ENCODE data around the gene PHF5A. TPM values are rescaled to one million over a fixed set of nuclear protein-coding genes. Genes with fewer than 3 reads are reported as not detected.

Gene PHF5A
- total RNA-seq, 1 donor from 2014 or later: 50.6 TPM

DNA sequence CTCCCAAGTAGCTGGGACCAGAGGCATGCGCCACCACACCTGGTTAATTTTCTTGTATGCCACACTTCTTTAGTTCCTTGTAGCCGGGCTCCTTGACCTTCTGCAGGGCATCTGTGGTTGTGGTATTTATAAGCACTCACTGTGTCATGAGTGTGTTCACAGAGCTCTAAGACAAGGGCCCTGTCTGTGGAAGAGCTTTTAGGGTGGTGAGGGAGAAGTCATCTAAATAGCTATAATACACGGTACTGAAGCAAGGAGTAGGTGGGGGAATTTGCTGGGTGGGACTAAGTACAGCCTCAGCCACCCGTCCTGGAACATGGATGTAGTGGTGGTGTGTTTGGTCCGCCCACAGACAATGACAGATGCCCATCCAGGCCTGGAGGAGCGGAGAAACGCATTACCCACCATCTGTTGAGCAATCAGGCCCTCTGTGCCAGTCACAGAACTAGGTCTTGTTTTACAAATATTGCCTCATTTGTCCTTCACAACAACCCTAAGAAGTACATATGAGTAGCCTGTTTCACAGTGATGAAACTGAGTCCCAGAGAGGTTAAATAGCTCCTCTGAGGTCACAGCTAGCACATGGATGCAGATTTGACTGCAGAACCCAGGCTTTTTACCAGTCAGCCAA, 10.5 kb upstream of the PHF5A start:
- no peak overlapping the region for H3K4me3 ChIP-seq (ENCODE audit: low read depth, low read length)
- TF ChIP-seq, protein P1, sequence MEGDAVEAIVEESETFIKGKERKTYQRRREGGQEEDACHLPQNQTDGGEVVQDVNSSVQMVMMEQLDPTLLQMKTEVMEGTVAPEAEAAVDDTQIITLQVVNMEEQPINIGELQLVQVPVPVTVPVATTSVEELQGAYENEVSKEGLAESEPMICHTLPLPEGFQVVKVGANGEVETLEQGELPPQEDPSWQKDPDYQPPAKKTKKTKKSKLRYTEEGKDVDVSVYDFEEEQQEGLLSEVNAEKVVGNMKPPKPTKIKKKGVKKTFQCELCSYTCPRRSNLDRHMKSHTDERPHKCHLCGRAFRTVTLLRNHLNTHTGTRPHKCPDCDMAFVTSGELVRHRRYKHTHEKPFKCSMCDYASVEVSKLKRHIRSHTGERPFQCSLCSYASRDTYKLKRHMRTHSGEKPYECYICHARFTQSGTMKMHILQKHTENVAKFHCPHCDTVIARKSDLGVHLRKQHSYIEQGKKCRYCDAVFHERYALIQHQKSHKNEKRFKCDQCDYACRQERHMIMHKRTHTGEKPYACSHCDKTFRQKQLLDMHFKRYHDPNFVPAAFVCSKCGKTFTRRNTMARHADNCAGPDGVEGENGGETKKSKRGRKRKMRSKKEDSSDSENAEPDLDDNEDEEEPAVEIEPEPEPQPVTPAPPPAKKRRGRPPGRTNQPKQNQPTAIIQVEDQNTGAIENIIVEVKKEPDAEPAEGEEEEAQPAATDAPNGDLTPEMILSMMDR (IDR thresholded peaks at IDR 0.05; ENCODE audit: insufficient read depth, low read length, poor library complexity, severe bottlenecking): no peak

DNA sequence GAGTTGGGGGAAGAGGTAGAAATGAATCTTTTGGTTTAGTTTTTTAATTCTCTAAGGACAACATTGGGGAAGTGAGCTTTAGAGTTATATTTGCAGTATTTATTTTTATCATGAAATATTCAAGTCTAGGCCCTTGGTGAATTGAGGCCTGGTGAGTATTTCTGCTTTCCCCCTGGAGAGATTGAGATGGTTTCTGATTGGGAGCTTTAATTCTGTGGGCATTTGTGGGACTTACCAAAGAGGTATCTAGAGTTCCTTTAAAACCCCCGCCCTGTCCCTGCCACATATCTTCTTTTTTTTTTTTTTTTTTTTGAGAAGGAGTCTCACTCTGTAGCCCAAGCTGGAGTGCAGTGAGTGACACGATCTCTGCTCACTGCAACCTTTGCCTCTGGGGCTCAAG, 10.0 kb upstream of the PHF5A start:
- TF ChIP-seq, protein P1 (IDR thresholded peaks at IDR 0.05; ENCODE audit: insufficient read depth, low read length, poor library complexity, severe bottlenecking): no peak
- no peaks in the 10 kb centered on the region for H3K27me3 ChIP-seq (ENCODE audit: control insufficient read depth, insufficient read depth, low read length)
- DNase-seq (ENCODE audit: low read depth): no peak
- H3K36me3 ChIP-seq (ENCODE audit: control insufficient read depth, insufficient read depth, low read length): no peaks in the 10 kb centered on the region
- H3K4me3 ChIP-seq (ENCODE audit: low read depth, low read length): no peak overlapping the region

More for the DNA sequence above, 10.5 kb upstream of the PHF5A start:
- no peaks in the 10 kb centered on the region for H3K36me3 ChIP-seq (ENCODE audit: control insufficient read depth, insufficient read depth, low read length)
- no peaks in the 10 kb centered on the region for H3K27me3 ChIP-seq (ENCODE audit: control insufficient read depth, insufficient read depth, low read length)
- DNase-seq (ENCODE audit: low read depth): no peak

DNA sequence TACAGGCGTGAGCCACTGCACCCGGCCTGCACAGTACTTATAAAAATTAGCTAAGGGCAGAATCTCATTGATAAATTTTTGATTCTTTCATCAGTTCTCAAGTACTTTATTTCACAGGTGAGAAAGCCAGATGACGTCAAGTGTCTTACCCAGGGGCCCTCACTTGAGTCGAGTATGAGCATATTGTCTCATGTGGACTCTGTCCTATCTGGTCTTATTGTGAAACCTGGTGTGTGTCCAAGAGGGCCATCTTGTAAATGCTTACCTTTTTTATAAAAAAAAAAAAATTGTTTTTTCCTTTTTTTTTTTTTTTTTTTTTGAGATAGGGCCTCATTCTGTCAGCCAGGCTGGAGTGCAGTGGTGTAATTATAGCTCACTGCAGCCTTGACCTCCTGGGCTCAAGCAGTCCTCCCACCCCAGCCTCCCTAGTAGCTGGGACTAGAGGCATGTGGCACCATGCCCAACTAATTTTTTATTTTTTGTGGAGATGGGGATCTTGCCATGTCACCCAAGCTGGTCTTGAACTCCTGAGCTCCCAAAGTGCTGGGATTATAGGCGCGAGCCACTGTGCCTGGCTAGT, 6.5 kb upstream of the PHF5A start:
- Histone ChIP-seq H3K27me3 (ENCODE audit: control insufficient read depth, insufficient read depth, low read length) (no peaks in the 10 kb centered on the region), H3K36me3 (ENCODE audit: control insufficient read depth, insufficient read depth, low read length) (no peaks in the 10 kb centered on the region), H3K4me3 (ENCODE audit: low read depth, low read length) (no peak overlapping the region)
- no peak for DNase-seq (ENCODE audit: low read depth)
- TF ChIP-seq, protein P1 (IDR thresholded peaks at IDR 0.05; ENCODE audit: insufficient read depth, low read length, poor library complexity, severe bottlenecking): no peak

DNA sequence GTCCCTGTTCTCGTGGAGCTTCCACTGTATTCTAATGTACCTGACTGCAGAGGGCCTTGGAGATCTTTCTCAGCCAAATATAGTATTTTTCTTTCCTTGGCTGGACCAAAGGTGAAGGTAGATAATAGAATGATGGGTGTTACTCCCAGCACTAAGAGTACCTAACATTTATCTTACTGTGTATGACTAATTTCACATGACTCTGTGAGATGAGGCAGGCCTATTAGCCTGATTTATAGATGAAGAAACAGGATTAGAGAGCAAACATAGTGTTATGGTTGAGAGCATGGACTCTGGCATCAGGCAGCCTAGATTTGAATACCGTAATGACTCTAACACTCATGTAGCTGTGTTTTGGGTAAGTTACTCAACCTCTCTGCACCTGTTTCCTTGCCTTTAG, 3.1 kb upstream of the PHF5A start:
- no peak for DNase-seq (ENCODE audit: low read depth)
- TF ChIP-seq, protein P1 (IDR thresholded peaks at IDR 0.05; ENCODE audit: insufficient read depth, low read length, poor library complexity, severe bottlenecking): no peak
- Histone ChIP-seq H3K4me3 (ENCODE audit: low read depth, low read length) (no peak overlapping the region), H3K27me3 (ENCODE audit: control insufficient read depth, insufficient read depth, low read length) (no peaks in the 10 kb centered on the region), H3K36me3 (ENCODE audit: control insufficient read depth, insufficient read depth, low read length) (no peaks in the 10 kb centered on the region)

DNA sequence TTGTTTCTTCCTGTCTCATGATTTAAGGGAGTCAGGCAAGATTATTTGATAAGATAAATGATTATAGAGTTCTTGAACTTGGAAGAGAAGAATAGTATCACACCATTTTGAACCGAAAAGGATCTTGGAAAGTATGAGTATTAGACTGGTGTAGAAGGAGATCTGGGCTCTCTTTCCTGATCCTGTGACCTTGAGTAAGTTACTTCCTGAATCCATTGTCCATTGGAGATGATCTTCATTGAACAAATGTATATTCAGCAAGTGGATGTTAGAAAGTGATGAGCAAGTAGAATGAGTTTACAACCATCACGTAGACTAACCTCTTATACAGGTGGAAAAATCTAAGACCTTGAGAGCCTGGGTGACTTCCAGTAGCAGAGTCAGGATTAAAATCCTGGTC, 2.4 kb upstream of the PHF5A start:
- TF ChIP-seq, protein P1 (IDR thresholded peaks at IDR 0.05; ENCODE audit: insufficient read depth, low read length, poor library complexity, severe bottlenecking): no peak
- Histone ChIP-seq H3K4me3 (ENCODE audit: low read depth, low read length) (no peak overlapping the region), H3K27me3 (ENCODE audit: control insufficient read depth, insufficient read depth, low read length) (no peaks in the 10 kb centered on the region)

More for the DNA sequence above, 2.4 kb upstream of the PHF5A start:
- peaks cover 1% of the 10 kb centered on the region for H3K36me3 ChIP-seq (ENCODE audit: control insufficient read depth, insufficient read depth, low read length)
- no peak for DNase-seq (ENCODE audit: low read depth)
